K562 (cell line): Measurements from ENCODE around the gene DUSP5. TPM values are rescaled to one million over a fixed set of nuclear protein-coding genes. Genes with fewer than 3 reads are reported as not detected.

Experiments
- ATAC-seq: fragments of 200-7000 bp; cut with Tn5 transposase; 3 replicates; pipeline ENCODE4 v1.9.1; 2020; ENCODE audit warnings: moderate library complexity
- BruUV-seq: library from RNA; stranded (reverse); fragments of 400-500 nt; replicated peaks from 2 replicates; lab custom pipeline; 2021; lab: Mats Ljungman, UMichigan
- CTCF ChIA-PET: fragments of 300-600 bp; formaldehyde crosslinking; extraction: SDS; loops from one replicate; lab custom pipeline; 2021; ENCODE audit warnings: low intra/inter-chr PET ratio; lab: Yijun Ruan, JAX
- POLR2A ChIA-PET: fragments of 300-600, 350-650 bp; sonication (Branson Sonifier 250); formaldehyde crosslinking; extraction: SDS; loops from one replicate; lab custom pipeline; 2021; ENCODE audit warnings: antibody characterized with exemption, inconsistent platforms; lab: Yijun Ruan, JAX
- DNase-seq, 4 experiments: peaks; one replicate each; pipeline versions ENCODE4 v3.0.0 to v3.0.0-alpha.2; 2011 to 2018; ENCODE audit warnings: low spot score in 3 of 4, mixed read lengths in 3 of 4; ENCODE audit errors: extremely low read depth in 1 of 4
- FAIRE-seq: peaks from 2 replicates; lab custom pipeline; 2011; peaks lifted over from hg19 to GRCh38; lab: Jason Lieb, UNC
- H2AFZ ChIP-seq: 2 replicates; pipeline ENCODE4 v1.6.0; 2011; ENCODE audit warnings: low read depth, low read length, control low read depth, inconsistent platforms
- H3K27ac ChIP-seq: fragments of 200-600 bp; 3 replicates; pipeline ENCODE4 v1.8.0; 2011; ENCODE audit warnings: low read depth, mild to moderate bottlenecking, control low read depth, inconsistent platforms, low read length, moderate library complexity, mixed read lengths; ENCODE audit errors: extremely low read depth
- H3K27me3 ChIP-seq, 2 experiments: fragments of 300-600 bp in 1 of 2; 2 replicates in 1 of 2; 3 replicates in 1 of 2; pipeline versions ENCODE4 v1.6.0 to v1.8.0; 2011; ENCODE audit warnings: inconsistent platforms in 2 of 2, low read length in 2 of 2, mild to moderate bottlenecking in 1 of 2, mixed read lengths in 1 of 2, moderate library complexity in 1 of 2; ENCODE audit not compliant: control insufficient read depth in 2 of 2, insufficient read depth in 2 of 2
- H3K36me3 ChIP-seq: fragments of 300-600 bp; 3 replicates; pipeline ENCODE4 v1.8.0; 2011; ENCODE audit warnings: mild to moderate bottlenecking, low read length, inconsistent platforms; ENCODE audit not compliant: control insufficient read depth, insufficient read depth
- H3K4me1 ChIP-seq, 2 experiments: fragments of 200-600 bp in 1 of 2; replicated peaks in 1 of 2; 2 replicates in 1 of 2; 3 replicates in 1 of 2; pipeline versions ENCODE4 v1.5.1 to v1.8.0; 2011; ENCODE audit warnings: inconsistent platforms in 2 of 2, low read length in 2 of 2, mild to moderate bottlenecking in 1 of 2, mixed read lengths in 1 of 2, moderate library complexity in 1 of 2; ENCODE audit not compliant: control insufficient read depth in 2 of 2, insufficient read depth in 2 of 2
- H3K4me2 ChIP-seq: 2 replicates; pipeline ENCODE4 v1.6.1; 2011; ENCODE audit warnings: low read length, control low read depth, inconsistent platforms, mixed read lengths; ENCODE audit not compliant: insufficient read depth
- H3K4me3 ChIP-seq: fragments of 200-600 bp; sonication (generic), shearing (Covaris generic); 2 replicates; pipeline ENCODE4 v1.5.1; 2016; ENCODE audit warnings: control low read depth, inconsistent platforms
- H3K79me2 ChIP-seq: fragments of 200-600 bp; 3 replicates; pipeline ENCODE4 v1.8.0; 2011; ENCODE audit warnings: low read length, inconsistent platforms; ENCODE audit not compliant: control insufficient read depth, insufficient read depth
- H3K9ac ChIP-seq, 2 experiments: 2 replicates each; pipeline versions ENCODE4 v1.6.0 to v1.6.1; 2011; ENCODE audit warnings: low read depth in 2 of 2, low read length in 2 of 2, control low read depth in 1 of 2, inconsistent platforms in 1 of 2, mild to moderate bottlenecking in 1 of 2, mixed read lengths in 1 of 2; ENCODE audit not compliant: insufficient read depth in 1 of 2
- H3K9me1 ChIP-seq: one replicate; pipeline ENCODE4 v1.6.0; 2011; ENCODE audit warnings: inconsistent platforms, mild to moderate bottlenecking, low read length, moderate library complexity; ENCODE audit not compliant: control insufficient read depth, insufficient read depth
- H3K9me3 ChIP-seq: replicated peaks from 2 replicates; pipeline ENCODE4 v1.5.1; 2011; ENCODE audit warnings: low read depth, low read length, inconsistent platforms; ENCODE audit not compliant: control insufficient read depth, insufficient read depth
- H4K20me1 ChIP-seq: replicated peaks from 2 replicates; pipeline ENCODE4 v1.6.1; 2011; ENCODE audit warnings: low read length, inconsistent platforms, mixed read lengths; ENCODE audit not compliant: control insufficient read depth, insufficient read depth
- ASH1L ChIP-seq: fragments of 450-650 bp; IDR thresholded peaks from 2 replicates; pipeline ENCODE4 v1.6.1; 2018; ENCODE audit warnings: borderline replicate concordance, mild to moderate bottlenecking, low read depth; ENCODE audit not compliant: partially characterized antibody
- BCL6 ChIP-seq: fragments of 250-450 bp; sonication (Bioruptor Pico); IDR thresholded peaks from 2 replicates; pipeline ENCODE4 v1.4.0; 2020
- CAMTA2 ChIP-seq: fragments of 250-450 bp; sonication (Bioruptor Pico); conservative IDR thresholded peaks from 2 replicates; pipeline ENCODE4 v1.5.1; 2022
- ERF ChIP-seq: fragments of 450-650 bp; formaldehyde crosslinking; IDR thresholded peaks from 2 replicates; pipeline ENCODE4 v1.4.0; 2020; ENCODE audit warnings: mild to moderate bottlenecking, mixed read lengths
- KHSRP ChIP-seq: fragments of 450-650 bp; IDR thresholded peaks from 2 replicates; pipeline ENCODE4 v1.6.1; 2017
- MITF ChIP-seq: IDR thresholded peaks from 2 replicates; pipeline ENCODE4 v1.6.1; 2014; ENCODE audit warnings: antibody characterized with exemption
- PHF8 ChIP-seq: fragments of 200-600 bp; sonication (generic); IDR thresholded peaks from 2 replicates; pipeline ENCODE4 v1.6.1; 2012; ENCODE audit warnings: mixed run types, mild to moderate bottlenecking, inconsistent platforms, low read length, moderate library complexity, borderline replicate concordance
- SRF ChIP-seq, 2 experiments: fragments of 250-450, 450-650 bp in 1 of 2; sonication (Bioruptor Pico) in 1 of 2; sonication (generic) in 1 of 2; formaldehyde crosslinking; IDR thresholded peaks; 2 replicates each; pipeline versions ENCODE4 v1.5.0 to v1.5.1; 2020 to 2022; ENCODE audit warnings: mild to moderate bottlenecking in 1 of 2, missing genetic modification reagents in 1 of 2
- WHSC1 ChIP-seq: IDR thresholded peaks from one replicate; pipeline ENCODE4 v1.6.1; 2012; ENCODE audit warnings: low read length, control low read depth, inconsistent platforms
- ZNF696 ChIP-seq: fragments of 250-450 bp; sonication (Bioruptor Pico); conservative IDR thresholded peaks from 2 replicates; pipeline ENCODE4 v1.4.0; 2020; ENCODE audit warnings: mild to moderate bottlenecking, moderate library complexity
- WGBS: fragments of 100-300 bp; shearing (Covaris generic); methylation state at CpG from one replicate; pipeline ENCODE4 v1.1.6; 2016; ENCODE audit warnings: low coverage, mixed read lengths; ENCODE audit not compliant: insufficient coverage; ENCODE audit errors: missing lambda C conversion rate; 5-methylcytosine and 5-hydroxymethylcytosine counted together
- in situ Hi-C: fragments of 300-500 bp; cut with MboI; formaldehyde crosslinking; loops from 4 replicates; pipeline ENCODE4 v1.15.0; 2018; ENCODE audit warnings: inconsistent platforms, mixed read lengths
- intact Hi-C: fragments of 100-400 bp; cut with micrococcal nuclease; formaldehyde crosslinking; loops from 2 replicates; pipeline ENCODE4 v1.14.2; 2022
- polyA plus RNA-seq, 8 experiments: library from polyadenylated mRNA; depleted of rRNA in 4 of 8; stranded (reverse) in 5 of 8; unstranded in 3 of 8; fragments of >200 nt; fragmentation: Nextera tagmentation in 2 of 8; fragmentation: Illumina TruSeq in 1 of 8; extraction: Ambion mirVana in 2 of 8; extraction: Trizol in 1 of 8; gene quantifications; 2 replicates each; pipeline versions ENCODE4 v1.2.1 to v1.2.3, GENCODE V29; 2011 to 2014; ENCODE audit warnings: inconsistent platforms in 1 of 8, missing spikeins in 1 of 8
- total RNA-seq, 7 experiments: library from RNA; depleted of rRNA in 6 of 7; stranded (reverse); fragments of >200 nt in 6 of 7; fragmentation: Illumina TruSeq in 2 of 7; extraction: Trizol in 2 of 7; gene quantifications; 2 replicates each; pipeline versions ENCODE4 v1.2.1 to v1.2.3, GENCODE V29; 2011 to 2021; ENCODE audit warnings: low replicate concordance in 1 of 7
- TF ChIP-seq, protein P1 (sequence below): sonication (generic); formaldehyde crosslinking; IDR thresholded peaks from 2 replicates; pipeline ENCODE4 v1.8.1; 2023; ENCODE audit warnings: missing genetic modification reagents, mild to moderate bottlenecking, borderline replicate concordance
- TF ChIP-seq, protein P2 (sequence below): fragments of 450-650 bp; formaldehyde crosslinking; IDR thresholded peaks from 2 replicates; pipeline ENCODE4 v1.4.0; 2020; ENCODE audit warnings: mild to moderate bottlenecking, mixed read lengths
- TF ChIP-seq, protein P3 (sequence below): fragments of 250-450 bp; sonication (Bioruptor Pico); IDR thresholded peaks from 2 replicates; pipeline ENCODE4 v1.8.0; 2021; ENCODE audit warnings: borderline replicate concordance, mild to moderate bottlenecking, moderate library complexity; ENCODE audit not compliant: poor library complexity, severe bottlenecking

The DUSP5 gene
- total and polyA plus RNA-seq, 9 of the 15 experiments (the other 6 are each of a cell fraction or from before 2014, with no cell fraction given), result 0.49 to 3.4 (median 2.0) TPM

- no TSS peak for BruUV-seq
- no peak overlapping the region for H3K9ac ChIP-seq
- intact Hi-C loops, result no loop called here
- ChIA-PET CTCF (no interaction called here), POLR2A (interaction anchor here (2.6 kb wide), 1 partner anchor 10 kb away, joined by 5 read pairs; no protein-coding TSS in a partner anchor)
- DNase-seq (no peak), FAIRE-seq (no peak), ATAC-seq (no peak)
- H3K27me3 ChIP-seq, result peaks cover 0 to 16% of the 10 kb centered on the region in 2 experiments; a peak in 2 of 5 replicates
- no peaks in the 10 kb centered on the region for H3K9me1 ChIP-seq
- in situ Hi-C loops, result no loop called here
- no peaks in the 10 kb centered on the region for H4K20me1 ChIP-seq
- H3K4me2 ChIP-seq, result no peak overlapping the region
- H3K9me3 ChIP-seq, result no peaks in the 10 kb centered on the region; the same call in 1 of the 2 replicates
- H3K4me1 ChIP-seq, result peaks cover 0 to 7% of the 10 kb centered on the region in 2 experiments; a peak in 2 of 5 replicates
- WGBS, result 22% methylated on average over 6 of the region's 7 CpGs
- no peaks in the 10 kb centered on the region for H3K36me3 ChIP-seq
- H3K4me3 ChIP-seq, result no peak overlapping the region
- H2AFZ ChIP-seq, result no peak overlapping the region
- no peak overlapping the region for H3K27ac ChIP-seq
- H3K79me2 ChIP-seq, result no peaks in the 10 kb centered on the region
- TF ChIP-seq PHF8 (no peak), BCL6 (CRISPR knock-in tag) (no peak), WHSC1 (no peak), ZNF696 (CRISPR knock-in tag) (no peak), SRF (CRISPR knock-in tag; IDR thresholded peaks at IDR 0.05) (no peak), MITF (no peak), CAMTA2 (CRISPR knock-in tag) (no peak), ASH1L (no peak), KHSRP (no peak), ERF (no peak)
- TF ChIP-seq, protein P1, sequence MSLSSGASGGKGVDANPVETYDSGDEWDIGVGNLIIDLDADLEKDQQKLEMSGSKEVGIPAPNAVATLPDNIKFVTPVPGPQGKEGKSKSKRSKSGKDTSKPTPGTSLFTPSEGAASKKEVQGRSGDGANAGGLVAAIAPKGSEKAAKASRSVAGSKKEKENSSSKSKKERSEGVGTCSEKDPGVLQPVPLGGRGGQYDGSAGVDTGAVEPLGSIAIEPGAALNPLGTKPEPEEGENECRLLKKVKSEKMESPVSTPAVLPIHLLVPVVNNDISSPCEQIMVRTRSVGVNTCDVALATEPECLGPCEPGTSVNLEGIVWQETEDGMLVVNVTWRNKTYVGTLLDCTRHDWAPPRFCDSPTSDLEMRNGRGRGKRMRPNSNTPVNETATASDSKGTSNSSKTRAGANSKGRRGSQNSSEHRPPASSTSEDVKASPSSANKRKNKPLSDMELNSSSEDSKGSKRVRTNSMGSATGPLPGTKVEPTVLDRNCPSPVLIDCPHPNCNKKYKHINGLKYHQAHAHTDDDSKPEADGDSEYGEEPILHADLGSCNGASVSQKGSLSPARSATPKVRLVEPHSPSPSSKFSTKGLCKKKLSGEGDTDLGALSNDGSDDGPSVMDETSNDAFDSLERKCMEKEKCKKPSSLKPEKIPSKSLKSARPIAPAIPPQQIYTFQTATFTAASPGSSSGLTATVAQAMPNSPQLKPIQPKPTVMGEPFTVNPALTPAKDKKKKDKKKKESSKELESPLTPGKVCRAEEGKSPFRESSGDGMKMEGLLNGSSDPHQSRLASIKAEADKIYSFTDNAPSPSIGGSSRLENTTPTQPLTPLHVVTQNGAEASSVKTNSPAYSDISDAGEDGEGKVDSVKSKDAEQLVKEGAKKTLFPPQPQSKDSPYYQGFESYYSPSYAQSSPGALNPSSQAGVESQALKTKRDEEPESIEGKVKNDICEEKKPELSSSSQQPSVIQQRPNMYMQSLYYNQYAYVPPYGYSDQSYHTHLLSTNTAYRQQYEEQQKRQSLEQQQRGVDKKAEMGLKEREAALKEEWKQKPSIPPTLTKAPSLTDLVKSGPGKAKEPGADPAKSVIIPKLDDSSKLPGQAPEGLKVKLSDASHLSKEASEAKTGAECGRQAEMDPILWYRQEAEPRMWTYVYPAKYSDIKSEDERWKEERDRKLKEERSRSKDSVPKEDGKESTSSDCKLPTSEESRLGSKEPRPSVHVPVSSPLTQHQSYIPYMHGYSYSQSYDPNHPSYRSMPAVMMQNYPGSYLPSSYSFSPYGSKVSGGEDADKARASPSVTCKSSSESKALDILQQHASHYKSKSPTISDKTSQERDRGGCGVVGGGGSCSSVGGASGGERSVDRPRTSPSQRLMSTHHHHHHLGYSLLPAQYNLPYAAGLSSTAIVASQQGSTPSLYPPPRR, result no peak
- TF ChIP-seq, protein P2, sequence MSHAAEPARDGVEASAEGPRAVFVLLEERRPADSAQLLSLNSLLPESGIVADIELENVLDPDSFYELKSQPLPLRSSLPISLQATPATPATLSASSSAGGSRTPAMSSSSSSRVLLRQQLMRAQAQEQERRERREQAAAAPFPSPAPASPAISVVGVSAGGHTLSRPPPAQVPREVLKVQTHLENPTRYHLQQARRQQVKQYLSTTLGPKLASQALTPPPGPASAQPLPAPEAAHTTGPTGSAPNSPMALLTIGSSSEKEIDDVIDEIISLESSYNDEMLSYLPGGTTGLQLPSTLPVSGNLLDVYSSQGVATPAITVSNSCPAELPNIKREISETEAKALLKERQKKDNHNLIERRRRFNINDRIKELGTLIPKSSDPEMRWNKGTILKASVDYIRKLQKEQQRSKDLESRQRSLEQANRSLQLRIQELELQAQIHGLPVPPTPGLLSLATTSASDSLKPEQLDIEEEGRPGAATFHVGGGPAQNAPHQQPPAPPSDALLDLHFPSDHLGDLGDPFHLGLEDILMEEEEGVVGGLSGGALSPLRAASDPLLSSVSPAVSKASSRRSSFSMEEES (CRISPR knock-in tag), result no peak
- TF ChIP-seq, protein P3, sequence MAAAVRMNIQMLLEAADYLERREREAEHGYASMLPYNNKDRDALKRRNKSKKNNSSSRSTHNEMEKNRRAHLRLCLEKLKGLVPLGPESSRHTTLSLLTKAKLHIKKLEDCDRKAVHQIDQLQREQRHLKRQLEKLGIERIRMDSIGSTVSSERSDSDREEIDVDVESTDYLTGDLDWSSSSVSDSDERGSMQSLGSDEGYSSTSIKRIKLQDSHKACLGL (CRISPR knock-in tag), result no peak
Observed at GRCh38 chr10:110458266-110458920, 39.3 kb upstream of the DUSP5 start.
